Astrocyte (in vitro differentiated cells and primary cell): ENCODE data around the gene HYKK.

Experiments
- CTCF ChIP-seq: IDR thresholded peaks from 2 replicates; pipeline ENCODE4 v1.5.1; 2011; ENCODE audit warnings: low read depth, mild to moderate bottlenecking, inconsistent platforms, low read length, moderate library complexity; ENCODE audit not compliant: insufficient read depth
- EZH2 ChIP-seq: IDR thresholded peaks from 2 replicates; pipeline ENCODE4 v1.6.1; 2012; ENCODE audit warnings: mild to moderate bottlenecking, low read length, inconsistent platforms; ENCODE audit not compliant: insufficient read depth

- TF ChIP-seq CTCF (no peak), EZH2 (no peak)
Observed at GRCh38 chr15:78501857-78502256, 5.5 kb upstream of the HYKK start.
